Measurements from ENCODE around the gene RNASE4.
"Not testable (repeated sequence)": the region's sequence is repeated elsewhere in the genome, so short reads cannot be mapped to it uniquely, and the experiment has no call there.

DNA sequence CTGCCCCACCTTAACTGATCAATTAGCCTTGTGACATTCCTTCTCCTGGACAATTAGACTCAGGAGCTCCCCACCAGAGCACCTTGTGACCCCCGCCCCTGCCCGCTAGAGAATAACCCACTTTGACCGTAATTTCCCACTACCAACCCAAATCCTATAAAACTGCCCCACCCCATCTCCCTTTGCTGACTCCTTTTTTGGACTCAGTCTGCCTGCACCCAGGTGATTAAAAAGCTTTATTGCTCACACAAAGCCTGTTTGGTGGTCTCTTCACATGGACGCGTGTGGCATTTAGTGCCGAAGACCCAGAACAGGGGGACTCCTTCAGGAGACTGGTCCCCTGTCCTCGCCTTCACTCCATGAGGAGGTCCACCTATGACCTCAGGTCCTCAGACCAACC, 16.6 kb downstream of the RNASE4 start:
- TF ChIP-seq, protein P1, sequence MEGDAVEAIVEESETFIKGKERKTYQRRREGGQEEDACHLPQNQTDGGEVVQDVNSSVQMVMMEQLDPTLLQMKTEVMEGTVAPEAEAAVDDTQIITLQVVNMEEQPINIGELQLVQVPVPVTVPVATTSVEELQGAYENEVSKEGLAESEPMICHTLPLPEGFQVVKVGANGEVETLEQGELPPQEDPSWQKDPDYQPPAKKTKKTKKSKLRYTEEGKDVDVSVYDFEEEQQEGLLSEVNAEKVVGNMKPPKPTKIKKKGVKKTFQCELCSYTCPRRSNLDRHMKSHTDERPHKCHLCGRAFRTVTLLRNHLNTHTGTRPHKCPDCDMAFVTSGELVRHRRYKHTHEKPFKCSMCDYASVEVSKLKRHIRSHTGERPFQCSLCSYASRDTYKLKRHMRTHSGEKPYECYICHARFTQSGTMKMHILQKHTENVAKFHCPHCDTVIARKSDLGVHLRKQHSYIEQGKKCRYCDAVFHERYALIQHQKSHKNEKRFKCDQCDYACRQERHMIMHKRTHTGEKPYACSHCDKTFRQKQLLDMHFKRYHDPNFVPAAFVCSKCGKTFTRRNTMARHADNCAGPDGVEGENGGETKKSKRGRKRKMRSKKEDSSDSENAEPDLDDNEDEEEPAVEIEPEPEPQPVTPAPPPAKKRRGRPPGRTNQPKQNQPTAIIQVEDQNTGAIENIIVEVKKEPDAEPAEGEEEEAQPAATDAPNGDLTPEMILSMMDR (IDR thresholded peaks at IDR 0.05; ENCODE audit: low read depth, low read length, poor library complexity, severe bottlenecking): not testable (repeated sequence)
- TF ChIP-seq EZH2phosphoT487 (IDR thresholded peaks at IDR 0.05; ENCODE audit: borderline replicate concordance, low read length): not testable (repeated sequence)
